ENCODE results near the gene DIPK1B. TPM values are rescaled to one million over a fixed set of nuclear protein-coding genes. Genes with fewer than 3 reads are reported as not detected.

Gene DIPK1B
- total RNA-seq, 1 donor from 2014 or later, result 22.4 TPM

- FAIRE-seq (no peak), DNase-seq (ENCODE audit: low read depth) (no peak)
- H3K9ac ChIP-seq (ENCODE audit: low read length), result no peak overlapping the region
- H4K20me1 ChIP-seq (ENCODE audit: insufficient read depth, low read length), result no peaks in the 10 kb centered on the region
- Mint-ChIP-seq H3K9me3 (ENCODE audit: unreplicated experiment) (peaks cover 6% of the 10 kb centered on the region), H3K4me1 (ENCODE audit: low read depth, unreplicated experiment) (no peaks in the 10 kb centered on the region), H3K27ac (ENCODE audit: unreplicated experiment) (peak overlapping the region; percentile 47), H3K27me3 (ENCODE audit: low read depth, unreplicated experiment) (peaks cover 11% of the 10 kb centered on the region), H3K4me3 (ENCODE audit: unreplicated experiment) (no peak overlapping the region), H3K36me3 (ENCODE audit: low read depth, unreplicated experiment) (no peaks in the 10 kb centered on the region)
- no peak for TF ChIP-seq EZH2 (IDR thresholded peaks at IDR 0.05; ENCODE audit: insufficient read depth, low read length)
- TF ChIP-seq, protein P1, sequence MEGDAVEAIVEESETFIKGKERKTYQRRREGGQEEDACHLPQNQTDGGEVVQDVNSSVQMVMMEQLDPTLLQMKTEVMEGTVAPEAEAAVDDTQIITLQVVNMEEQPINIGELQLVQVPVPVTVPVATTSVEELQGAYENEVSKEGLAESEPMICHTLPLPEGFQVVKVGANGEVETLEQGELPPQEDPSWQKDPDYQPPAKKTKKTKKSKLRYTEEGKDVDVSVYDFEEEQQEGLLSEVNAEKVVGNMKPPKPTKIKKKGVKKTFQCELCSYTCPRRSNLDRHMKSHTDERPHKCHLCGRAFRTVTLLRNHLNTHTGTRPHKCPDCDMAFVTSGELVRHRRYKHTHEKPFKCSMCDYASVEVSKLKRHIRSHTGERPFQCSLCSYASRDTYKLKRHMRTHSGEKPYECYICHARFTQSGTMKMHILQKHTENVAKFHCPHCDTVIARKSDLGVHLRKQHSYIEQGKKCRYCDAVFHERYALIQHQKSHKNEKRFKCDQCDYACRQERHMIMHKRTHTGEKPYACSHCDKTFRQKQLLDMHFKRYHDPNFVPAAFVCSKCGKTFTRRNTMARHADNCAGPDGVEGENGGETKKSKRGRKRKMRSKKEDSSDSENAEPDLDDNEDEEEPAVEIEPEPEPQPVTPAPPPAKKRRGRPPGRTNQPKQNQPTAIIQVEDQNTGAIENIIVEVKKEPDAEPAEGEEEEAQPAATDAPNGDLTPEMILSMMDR (IDR thresholded peaks at IDR 0.05; ENCODE audit: insufficient read depth, low read depth, low read length), result no peak
- H3K4me1 ChIP-seq (ENCODE audit: insufficient read depth, low read length), result no peaks in the 10 kb centered on the region
- H3K36me3 ChIP-seq (ENCODE audit: insufficient read depth, low read length), result no peaks in the 10 kb centered on the region
- H3K4me2 ChIP-seq (ENCODE audit: low read length), result no peak overlapping the region
- H3K27ac ChIP-seq (ENCODE audit: low read depth, low read length), result no peak overlapping the region
- no peak overlapping the region for H3K4me3 ChIP-seq (ENCODE audit: insufficient read depth, low read depth, low read length)
- H2AFZ ChIP-seq (ENCODE audit: low read depth, low read length), result no peak overlapping the region
- no peaks in the 10 kb centered on the region for H3K79me2 ChIP-seq (ENCODE audit: insufficient read depth, low read length)
- H3K27me3 ChIP-seq (ENCODE audit: insufficient read depth, low read length), result peaks cover 5% of the 10 kb centered on the region
- H3K9me3 ChIP-seq (ENCODE audit: insufficient read depth, low read depth, low read length), result no peaks in the 10 kb centered on the region
Observed at GRCh38 chr9:136705564-136705963, 6.8 kb upstream of the DIPK1B start.

DNA sequence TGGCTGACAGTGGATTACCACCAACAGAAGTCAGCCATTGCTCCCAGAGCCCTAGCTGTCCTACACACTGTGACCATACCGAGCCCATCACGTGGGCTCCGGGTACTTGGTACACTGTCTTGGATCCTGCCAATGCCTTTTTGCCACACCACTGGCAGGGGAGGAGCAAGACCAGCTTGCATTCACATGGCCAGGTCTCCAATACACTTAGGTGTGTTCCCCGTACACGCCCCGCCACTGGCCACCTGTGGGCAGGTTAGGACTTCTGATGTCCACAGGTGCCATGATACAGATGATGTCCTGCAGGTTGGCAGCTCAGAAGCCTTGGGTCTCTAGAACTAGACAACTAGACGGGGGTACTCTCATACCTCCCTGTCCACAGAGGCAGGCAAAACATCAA lies 5.4 kb upstream of the DIPK1B start:
- Mint-ChIP-seq H3K4me1 (ENCODE audit: low read depth, unreplicated experiment) (no peaks in the 10 kb centered on the region), H3K36me3 (ENCODE audit: low read depth, unreplicated experiment) (no peaks in the 10 kb centered on the region), H3K27ac (ENCODE audit: unreplicated experiment) (no peak overlapping the region), H3K9me3 (ENCODE audit: unreplicated experiment) (peaks cover 6% of the 10 kb centered on the region), H3K4me3 (ENCODE audit: unreplicated experiment) (no peak overlapping the region), H3K27me3 (ENCODE audit: low read depth, unreplicated experiment) (peaks cover 10% of the 10 kb centered on the region)
- Histone ChIP-seq H3K79me2 (ENCODE audit: insufficient read depth, low read length) (no peaks in the 10 kb centered on the region), H2AFZ (ENCODE audit: low read depth, low read length) (no peak overlapping the region), H3K4me1 (ENCODE audit: insufficient read depth, low read length) (peaks cover 2% of the 10 kb centered on the region), H4K20me1 (ENCODE audit: insufficient read depth, low read length) (no peaks in the 10 kb centered on the region), H3K9me3 (ENCODE audit: insufficient read depth, low read depth, low read length) (no peaks in the 10 kb centered on the region), H3K9ac (ENCODE audit: low read length) (no peak overlapping the region), H3K4me2 (ENCODE audit: low read length) (no peak overlapping the region), H3K27me3 (ENCODE audit: insufficient read depth, low read length) (no peaks in the 10 kb centered on the region), H3K36me3 (ENCODE audit: insufficient read depth, low read length) (no peaks in the 10 kb centered on the region), H3K4me3 (ENCODE audit: insufficient read depth, low read depth, low read length) (no peak overlapping the region), H3K27ac (ENCODE audit: low read depth, low read length) (no peak overlapping the region)
- no peak for FAIRE-seq
- no peak for DNase-seq (ENCODE audit: low read depth)
- TF ChIP-seq EZH2 (IDR thresholded peaks at IDR 0.05; ENCODE audit: insufficient read depth, low read length), result no peak

- Histone ChIP-seq H3K9me3 (ENCODE audit: insufficient read depth, low read depth, low read length) (no peaks in the 10 kb centered on the region), H4K20me1 (ENCODE audit: insufficient read depth, low read length) (no peaks in the 10 kb centered on the region), H3K36me3 (ENCODE audit: insufficient read depth, low read length) (no peaks in the 10 kb centered on the region), H3K4me1 (ENCODE audit: insufficient read depth, low read length) (peaks cover 3% of the 10 kb centered on the region), H3K79me2 (ENCODE audit: insufficient read depth, low read length) (no peaks in the 10 kb centered on the region), H3K4me3 (ENCODE audit: insufficient read depth, low read depth, low read length) (no peak overlapping the region), H3K27ac (ENCODE audit: low read depth, low read length) (no peak overlapping the region), H3K27me3 (ENCODE audit: insufficient read depth, low read length) (no peaks in the 10 kb centered on the region), H2AFZ (ENCODE audit: low read depth, low read length) (no peak overlapping the region), H3K4me2 (ENCODE audit: low read length) (no peak overlapping the region), H3K9ac (ENCODE audit: low read length) (no peak overlapping the region)
- H3K4me1 Mint-ChIP-seq (ENCODE audit: low read depth, unreplicated experiment), result no peaks in the 10 kb centered on the region
- no peak overlapping the region for H3K4me3 Mint-ChIP-seq (ENCODE audit: unreplicated experiment)
- FAIRE-seq (no peak), DNase-seq (ENCODE audit: low read depth) (no peak)
- H3K9me3 Mint-ChIP-seq (ENCODE audit: unreplicated experiment), result peaks cover 6% of the 10 kb centered on the region
- TF ChIP-seq, protein P1 (IDR thresholded peaks at IDR 0.05; ENCODE audit: insufficient read depth, low read depth, low read length), result no peak
- TF ChIP-seq EZH2 (IDR thresholded peaks at IDR 0.05; ENCODE audit: insufficient read depth, low read length), result no peak
- H3K27ac Mint-ChIP-seq (ENCODE audit: unreplicated experiment), result no peak overlapping the region
- H3K36me3 Mint-ChIP-seq (ENCODE audit: low read depth, unreplicated experiment), result no peaks in the 10 kb centered on the region
- H3K27me3 Mint-ChIP-seq (ENCODE audit: low read depth, unreplicated experiment), result peaks cover 10% of the 10 kb centered on the region
Observed at GRCh38 chr9:136707849-136708517, 4.4 kb upstream of the DIPK1B start.

All from astrocyte (in vitro differentiated cells and primary cell).